Left colon (tissue), 2 donors: ENCODE results near the gene C19orf73. TPM values are rescaled to one million over a fixed set of nuclear protein-coding genes. Genes with fewer than 3 reads are reported as not detected.
A peak's percentile ranks its signal among the peaks of the same experiment; 100 is the strongest.
"Not testable (repeated sequence)": the region's sequence is repeated elsewhere in the genome, so short reads cannot be mapped to it uniquely, and the experiment has no call there.

Experiments
- ATAC-seq: fragments of 200-7000 bp; cut with Tn5 transposase; one replicate; pipeline ENCODE4 v1.9.1; 2020; ENCODE audit warnings: mild to moderate bottlenecking, moderate library complexity
- DNase-seq, 2 donors: peaks; one replicate each; pipeline ENCODE4 v3.0.0-alpha.2; 2020
- intact Hi-C, 2 donors: fragments of 100-400 bp; cut with DNase I in 1 of 2; cut with micrococcal nuclease in 1 of 2; formaldehyde crosslinking; loops; one replicate each; pipeline versions ENCODE4 v1.11.2 to v1.14.0; 2022; cut with DNase I, micrococcal nuclease
- total RNA-seq, 2 donors: library from RNA; stranded (reverse); fragmentation: NEBNext Ultra II Directional; extraction: Animal tissue kit (Norgen Biotek cat#: 25700); gene quantifications; one replicate each; pipeline ENCODE4 v1.2.1, GENCODE V29; 2021
- donor health status: DM: no; HTN: no; CAD: no.
- donor health status: DM: yes; HTN: yes; CAD: no.

C19orf73 gene
- total RNA-seq, 2 donors from 2014 or later: 1.8 to 2.0 TPM

GRCh38 chr19:49150106-49150943, 31.4 kb upstream of the C19orf73 start:
- DNase-seq (peak; percentile 92 to 93), ATAC-seq (peak; percentile 63)
- intact Hi-C loops: no loop called here

- DNase-seq: peak; percentile 59 to 67
- ATAC-seq: peak; percentile 3
- intact Hi-C loops: loop anchor here in 1 of 2 donors (5.0 kb wide), 1 partner anchor 52 kb away; no protein-coding TSS in a partner anchor
Measured at GRCh38 chr19:49149652-49150105, 30.7 kb upstream of the C19orf73 start.

DNA sequence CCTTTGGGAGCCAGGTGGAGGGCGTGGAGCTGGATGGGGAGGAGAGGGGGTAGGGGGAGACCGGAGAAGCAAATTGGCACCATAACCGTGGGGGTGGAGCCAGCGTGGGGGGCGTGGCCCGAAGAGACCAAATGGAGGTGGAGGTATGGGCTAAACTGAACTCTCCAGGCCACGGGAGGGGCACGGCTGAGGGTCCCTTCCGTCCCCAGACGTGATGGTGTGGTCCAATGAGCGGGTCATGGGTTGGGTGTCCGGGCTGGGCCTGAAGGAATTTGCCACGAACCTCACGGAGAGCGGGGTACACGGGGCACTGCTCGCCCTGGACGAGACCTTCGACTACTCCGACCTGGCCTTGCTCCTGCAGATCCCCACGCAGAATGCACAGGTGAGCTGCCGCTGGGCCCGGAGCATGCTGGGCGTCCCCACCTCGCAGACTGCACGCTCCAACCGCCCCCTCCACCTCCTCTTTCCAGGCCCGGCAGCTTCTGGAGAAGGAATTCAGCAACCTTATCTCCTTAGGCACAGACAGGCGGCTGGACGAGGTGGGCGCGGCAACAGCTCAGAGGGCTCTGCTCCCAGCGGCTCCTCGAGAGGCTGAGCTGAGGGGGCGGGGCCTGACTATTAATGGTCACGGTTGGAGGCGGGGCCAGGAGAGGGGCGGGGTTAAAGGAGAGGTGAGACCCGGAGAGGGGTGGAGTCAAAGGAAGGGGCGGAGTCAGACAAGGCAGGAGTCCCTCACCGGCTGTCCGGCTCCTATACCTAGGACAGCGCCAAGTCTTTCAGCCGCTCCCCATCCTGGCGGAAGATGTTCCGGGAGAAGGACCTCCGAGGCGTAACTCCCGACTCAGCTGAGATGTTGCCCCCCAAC, 30.1 kb upstream of the C19orf73 start:
- DNase-seq: peak; percentile 99 to 100
- intact Hi-C loops: loop anchor here in 1 of 2 donors (5.0 kb wide), 1 partner anchor 52 kb away; no protein-coding TSS in a partner anchor
- peak; percentile 63 for ATAC-seq

DNA sequence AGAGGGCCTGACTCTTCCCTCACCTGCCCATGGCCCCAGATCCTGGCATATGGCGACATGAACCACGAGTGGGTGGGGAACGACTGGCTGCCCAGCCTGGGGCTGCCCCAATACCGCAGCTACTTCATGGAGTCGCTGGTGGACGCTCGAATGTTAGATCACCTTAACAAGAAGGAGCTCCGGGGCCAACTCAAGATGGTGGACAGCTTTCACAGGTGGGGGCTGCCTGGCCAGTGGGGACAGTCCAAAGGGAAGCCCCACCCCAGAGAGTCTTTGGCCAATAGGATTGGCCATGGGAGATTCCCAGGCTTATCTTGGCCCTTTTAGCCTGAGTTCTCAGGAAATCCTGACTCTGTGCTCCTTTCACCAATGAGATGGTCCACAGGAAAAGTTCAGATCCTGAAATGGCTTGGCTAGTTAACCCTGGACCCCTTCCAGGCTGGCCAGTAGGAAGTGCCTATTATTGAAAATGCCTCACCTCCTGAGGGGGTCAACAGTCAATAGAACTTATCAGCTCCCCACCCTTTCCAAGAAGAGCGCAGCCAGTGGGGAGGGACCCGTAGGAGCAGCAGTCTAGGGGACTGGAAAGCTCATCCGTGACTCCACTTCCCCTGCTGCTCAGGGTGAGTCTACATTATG, 29.2 kb upstream of the C19orf73 start:
- DNase-seq: no peak
- ATAC-seq: no peak

GRCh38 chr19:49146408-49146770, 27.4 kb upstream of the C19orf73 start:
- ATAC-seq: not testable (repeated sequence)
- DNase-seq: peak in 1 of 2 donors; percentile 42
- intact Hi-C loops: loop anchor here in 1 of 2 donors (5.0 kb wide), 1 partner anchor 49 kb away; no protein-coding TSS in a partner anchor

More for the DNA sequence above, 29.2 kb upstream of the C19orf73 start:
- intact Hi-C loops: loop anchor here in 1 of 2 donors (5.0 kb wide), 1 partner anchor 51 kb away; no protein-coding TSS in a partner anchor

DNA sequence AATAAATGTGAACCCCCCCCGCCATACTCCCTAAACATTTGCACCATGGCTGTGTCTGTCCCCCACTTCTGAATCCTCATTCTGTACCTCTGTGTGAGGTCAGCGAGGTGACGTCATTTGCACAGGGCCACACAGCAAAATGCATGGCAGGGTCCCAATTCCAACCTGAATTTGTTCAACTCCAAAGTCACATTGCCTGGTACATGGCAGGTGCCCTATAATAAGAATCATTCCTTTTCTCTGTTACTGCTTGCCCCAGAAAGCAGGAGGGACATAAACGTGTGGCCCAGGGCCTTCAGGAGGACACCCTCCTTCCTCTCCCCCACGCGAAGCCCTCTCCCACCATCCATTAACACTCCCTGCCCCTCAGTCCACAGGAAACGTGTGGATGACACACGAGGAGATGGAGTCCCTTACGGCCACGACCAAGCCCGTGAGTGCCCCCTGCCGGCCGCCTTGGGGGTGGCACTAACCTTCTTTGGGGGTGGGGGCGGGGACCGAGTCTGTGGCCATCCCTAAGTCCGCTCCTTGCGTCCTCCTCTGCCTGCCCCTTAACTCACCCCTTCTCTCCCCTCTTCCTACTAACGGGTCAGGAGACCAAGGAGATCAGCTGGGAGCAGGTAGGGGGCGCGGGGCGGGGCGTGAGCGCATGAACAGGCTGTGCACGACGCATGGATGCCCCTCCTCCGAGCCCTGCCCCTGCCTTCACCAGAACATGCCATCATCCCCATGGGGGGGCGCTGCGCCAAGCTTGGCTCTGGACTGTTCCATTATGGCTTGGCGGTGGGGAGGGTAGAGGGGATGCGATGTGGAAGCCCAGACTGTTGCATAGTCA, 26.8 kb upstream of the C19orf73 start:
- DNase-seq (peak; percentile 78 to 85), ATAC-seq (peak; percentile 12)
- intact Hi-C loops: loop anchor here in 1 of 2 donors (5.0 kb wide), 1 partner anchor 48 kb away; no protein-coding TSS in a partner anchor

DNA sequence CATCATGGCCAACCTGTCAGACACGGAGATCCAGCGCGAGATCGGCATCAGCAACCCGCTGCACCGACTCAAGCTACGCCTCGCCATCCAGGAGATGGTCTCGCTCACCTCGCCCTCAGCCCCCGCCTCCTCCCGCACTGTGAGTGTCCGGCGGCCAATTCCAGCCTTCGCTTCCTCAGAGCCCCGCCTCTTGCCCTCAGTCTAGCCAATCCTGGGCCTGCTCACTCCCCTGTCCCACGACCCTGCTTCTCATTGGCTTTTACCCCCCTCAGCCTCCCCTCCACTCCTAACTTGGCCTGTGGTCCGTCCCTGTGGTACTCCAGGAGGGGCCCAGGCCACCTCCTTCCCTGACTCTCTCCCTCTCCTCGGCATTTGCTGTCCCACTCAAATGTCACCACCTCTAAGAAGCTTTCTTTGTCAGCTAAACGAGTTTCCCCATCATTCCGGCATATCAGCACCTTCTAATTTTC, 24.0 kb upstream of the C19orf73 start:
- ATAC-seq (peak; percentile 91), DNase-seq (peak; percentile 90 to 92)
- intact Hi-C loops: no loop called here

- DNase-seq: no peak
- ATAC-seq: no peak
- intact Hi-C loops: no loop called here
Measured at GRCh38 chr19:49141352-49141751, 22.4 kb upstream of the C19orf73 start.

DNA sequence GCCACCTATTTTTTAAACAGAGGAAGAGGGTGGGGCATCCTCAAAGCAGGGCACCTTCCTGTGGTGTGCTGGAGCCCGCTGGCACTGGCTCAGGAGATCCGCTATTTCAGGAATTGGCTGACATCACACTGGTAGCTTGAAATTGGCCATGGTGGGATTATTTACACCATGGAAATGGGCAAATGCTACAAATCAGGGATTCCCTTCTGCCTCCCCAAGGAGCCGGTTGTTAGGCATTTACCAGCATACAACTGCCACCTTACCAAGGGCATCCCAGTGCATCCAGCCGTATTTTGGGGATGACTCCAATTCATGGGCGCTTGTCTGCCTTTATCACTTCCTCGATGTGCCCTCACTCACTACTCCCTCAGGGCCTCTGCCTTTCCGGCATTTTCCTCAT, 22.0 kb upstream of the C19orf73 start:
- intact Hi-C loops: no loop called here
- DNase-seq (no peak), ATAC-seq (no peak)

GRCh38 chr19:49136771-49137171, 17.8 kb upstream of the C19orf73 start:
- ATAC-seq (no peak), DNase-seq (peak in 1 of 2 donors; percentile 55)
- intact Hi-C loops: no loop called here

- no peak for DNase-seq
- intact Hi-C loops: no loop called here
- no peak for ATAC-seq
Measured at GRCh38 chr19:49135686-49136085, 16.7 kb upstream of the C19orf73 start.

GRCh38 chr19:49133621-49134454, 14.9 kb upstream of the C19orf73 start:
- intact Hi-C loops: no loop called here
- DNase-seq (peak; percentile 78 to 92), ATAC-seq (peak; percentile 88)

- DNase-seq (peak; percentile 62 to 80), ATAC-seq (peak; percentile 63)
- intact Hi-C loops: no loop called here
Measured at GRCh38 chr19:49132974-49133609, 14.1 kb upstream of the C19orf73 start.

- no peak for ATAC-seq
- no peak for DNase-seq
- intact Hi-C loops: no loop called here
Measured at GRCh38 chr19:49130325-49130724, 11.4 kb upstream of the C19orf73 start.

DNA sequence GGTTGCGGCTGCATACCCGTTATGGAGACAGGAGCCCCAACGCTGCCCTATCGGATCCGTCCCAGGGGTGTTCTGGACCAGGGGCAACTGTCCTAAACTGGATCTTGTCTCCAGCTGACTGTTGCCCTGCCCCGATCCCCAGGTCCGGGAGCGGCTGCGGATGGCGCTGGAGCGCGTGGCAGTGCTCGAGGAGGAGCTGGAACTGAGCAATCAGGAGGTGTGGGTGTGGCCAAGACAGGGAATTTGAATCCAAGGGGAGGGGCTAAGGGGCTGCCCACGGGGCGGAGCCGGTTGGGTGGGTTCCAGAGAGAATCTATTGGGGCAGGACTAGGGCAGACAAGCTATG, 10.3 kb upstream of the C19orf73 start:
- DNase-seq (peak in 1 of 2 donors; percentile 67), ATAC-seq (no peak)
- intact Hi-C loops: no loop called here

DNA sequence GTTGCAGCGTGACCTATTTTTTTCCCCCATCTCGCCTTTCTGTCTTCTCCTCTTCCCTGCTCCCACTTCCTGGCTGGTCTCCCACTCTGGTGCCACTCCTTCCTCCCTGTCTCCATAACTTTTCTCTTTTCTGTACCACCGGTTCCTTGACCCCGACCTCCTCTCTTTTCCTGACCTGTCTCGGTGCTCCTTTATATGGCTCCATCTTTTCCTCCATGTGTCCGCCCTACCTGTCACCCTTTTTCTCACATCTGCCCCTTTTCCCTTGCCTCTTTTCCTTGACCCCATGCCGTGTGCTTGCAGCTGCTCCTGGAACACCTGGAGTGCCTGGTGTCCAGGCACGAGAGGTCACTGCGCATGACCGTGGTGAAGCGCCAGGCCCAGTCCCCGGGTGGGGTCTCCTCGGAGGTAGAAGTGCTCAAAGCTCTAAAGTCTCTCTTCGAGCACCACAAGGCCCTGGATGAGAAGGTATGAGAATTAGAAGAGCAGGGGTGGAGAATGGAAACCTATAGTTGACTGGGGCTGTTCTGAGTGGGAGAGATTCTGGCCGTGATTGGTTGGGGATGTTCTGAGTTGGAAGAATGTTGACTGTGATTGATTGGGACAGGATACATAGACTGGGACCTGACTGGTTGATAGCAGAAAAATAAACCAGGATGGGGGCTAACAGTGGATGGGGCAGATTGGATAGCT, 9.7 kb upstream of the C19orf73 start:
- no peak for DNase-seq
- intact Hi-C loops: no loop called here
- no peak for ATAC-seq
